Loucy (cell line): ENCODE data around the gene PRR29.

Experiments
- CTCF ChIP-seq: fragments of 200-600 bp; sonication (generic); conservative IDR thresholded peaks from 2 replicates; pipeline ENCODE4 v1.5.1; 2014; ENCODE audit warnings: mild to moderate bottlenecking, antibody characterized with exemption, low read length
- EZH2phosphoT487 ChIP-seq: fragments of 200-600 bp; IDR thresholded peaks from 2 replicates; pipeline ENCODE4 v1.6.1; 2018; ENCODE audit warnings: antibody characterized with exemption, mild to moderate bottlenecking, moderate library complexity, borderline replicate concordance

GRCh38 chr17:64022611-64023063 is 24.5 kb downstream of the PRR29 start:
- TF ChIP-seq CTCF (no peak), EZH2phosphoT487 (no peak)
